Cardiac septum (tissue), 1 donor: Measurements from ENCODE around the gene CT47C1. TPM values are rescaled to one million over a fixed set of nuclear protein-coding genes. Genes with fewer than 3 reads are reported as not detected.
"Not testable (repeated sequence)": the region's sequence is repeated elsewhere in the genome, so short reads cannot be mapped to it uniquely, and the experiment has no call there.

Experiments
- DNase-seq: peaks from one replicate; pipeline ENCODE4 v3.0.0-alpha.2; 2020; ENCODE audit warnings: low spot score
- intact Hi-C: fragments of 100-400 bp; cut with DNase I; formaldehyde crosslinking; loops from one replicate; pipeline ENCODE4 v1.14.0; 2022
- long read RNA-seq: library from polyadenylated mRNA; unstranded; transcript quantifications from one replicate; pipeline ENCODE4 v2.0.0, GENCODE V29; 2021
- total RNA-seq: library from RNA; stranded (reverse); fragmentation: NEBNext Ultra II Directional; extraction: Animal tissue kit (Norgen Biotek cat#: 25700); gene quantifications from one replicate; pipeline ENCODE4 v1.2.1, GENCODE V29; 2021
- donor health status: DM: no; HTN: no; CAD: no.

Gene CT47C1
- total RNA-seq, result not detected
- long read RNA-seq, result 0 reads

DNA sequence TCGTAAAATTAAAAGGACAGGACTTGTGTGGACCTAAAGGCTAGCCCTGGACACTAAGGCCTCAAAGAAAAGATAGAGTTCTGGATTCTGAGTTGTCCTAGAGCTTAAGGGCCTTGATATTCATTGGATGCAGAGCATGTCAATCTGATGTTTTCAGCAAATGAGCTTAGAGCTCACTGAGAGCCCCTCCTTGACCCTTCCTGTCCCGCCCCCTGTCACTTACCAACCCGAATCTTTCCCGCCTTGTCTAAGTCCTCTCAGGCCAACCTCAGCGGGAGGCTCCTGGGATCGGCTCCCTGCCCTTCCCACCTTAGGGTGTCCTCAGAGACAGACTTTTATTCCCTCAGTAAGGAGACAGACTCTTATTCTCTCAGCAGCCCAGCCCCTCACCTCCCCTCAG lies at the start of gene CT47C1:
CT47C1 (plus strand) TSS at position 250 of the 400 bp plus-strand sequence. CDS start 233 bp downstream, outside the sequence.
- no peak for DNase-seq
- intact Hi-C loops, result no loop called here

DNA sequence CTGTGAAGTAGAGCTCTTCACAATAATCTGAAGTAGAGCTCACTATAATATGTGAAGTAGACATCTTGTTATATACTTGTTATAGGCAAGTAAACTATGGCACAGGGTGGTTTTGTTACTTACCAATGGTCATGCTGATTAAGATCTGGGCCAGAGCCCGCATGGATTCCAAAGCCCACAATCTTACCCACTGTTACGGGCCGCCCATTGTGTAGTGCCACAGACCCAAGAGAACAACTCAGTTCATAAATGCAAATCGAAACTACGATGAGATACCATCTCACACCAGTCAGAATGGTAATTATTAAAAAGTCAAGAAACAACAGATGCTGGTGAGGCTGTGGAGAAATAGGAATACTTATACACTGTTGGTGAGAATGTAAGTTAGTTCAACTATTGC lies 46.9 kb upstream of the CT47C1 start:
- intact Hi-C loops, result no loop called here
- no peak for DNase-seq

- DNase-seq, intact Hi-C loops: not testable (repeated sequence)
Measured at GRCh38 chrX:119026344-119026743, 46.4 kb upstream of the CT47C1 start.

DNA sequence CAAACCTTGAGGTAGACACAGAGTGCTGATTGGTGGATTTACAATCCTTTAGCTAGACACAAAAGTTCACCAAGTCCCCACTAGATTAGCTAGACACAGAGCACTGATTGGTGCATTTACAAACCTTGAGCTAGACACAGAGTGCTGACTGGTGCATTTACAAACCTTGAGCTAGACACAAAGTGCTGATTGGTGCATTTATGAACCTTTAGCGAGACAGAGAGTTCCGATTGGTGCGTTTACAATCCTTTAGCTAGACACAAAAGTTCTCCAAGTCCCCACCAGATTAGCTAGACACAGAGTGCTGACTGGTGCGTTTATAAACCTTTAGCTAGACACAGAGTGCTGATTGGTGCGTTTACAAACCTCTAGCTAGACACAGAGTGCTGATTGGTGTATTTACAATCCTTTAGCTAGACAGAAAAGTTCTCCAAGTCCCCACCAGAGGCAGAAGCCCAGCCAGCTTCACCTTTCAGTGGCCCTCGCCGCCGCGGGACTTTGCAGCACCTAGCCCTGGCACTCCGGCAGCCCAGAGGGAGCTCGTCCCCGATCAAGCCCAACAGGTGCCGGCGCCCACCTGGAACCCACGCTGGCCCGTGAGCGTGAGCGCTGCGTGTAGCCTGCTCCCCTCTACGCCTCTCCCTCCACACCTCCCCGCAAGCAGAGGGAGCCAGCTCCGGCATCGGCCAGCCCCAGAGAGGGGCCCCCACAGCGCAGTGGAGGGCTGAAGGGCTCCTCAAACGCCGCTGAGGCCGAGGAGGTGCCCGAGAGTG lies 44.6 kb upstream of the CT47C1 start:
- not testable (repeated sequence) for DNase-seq

DNA sequence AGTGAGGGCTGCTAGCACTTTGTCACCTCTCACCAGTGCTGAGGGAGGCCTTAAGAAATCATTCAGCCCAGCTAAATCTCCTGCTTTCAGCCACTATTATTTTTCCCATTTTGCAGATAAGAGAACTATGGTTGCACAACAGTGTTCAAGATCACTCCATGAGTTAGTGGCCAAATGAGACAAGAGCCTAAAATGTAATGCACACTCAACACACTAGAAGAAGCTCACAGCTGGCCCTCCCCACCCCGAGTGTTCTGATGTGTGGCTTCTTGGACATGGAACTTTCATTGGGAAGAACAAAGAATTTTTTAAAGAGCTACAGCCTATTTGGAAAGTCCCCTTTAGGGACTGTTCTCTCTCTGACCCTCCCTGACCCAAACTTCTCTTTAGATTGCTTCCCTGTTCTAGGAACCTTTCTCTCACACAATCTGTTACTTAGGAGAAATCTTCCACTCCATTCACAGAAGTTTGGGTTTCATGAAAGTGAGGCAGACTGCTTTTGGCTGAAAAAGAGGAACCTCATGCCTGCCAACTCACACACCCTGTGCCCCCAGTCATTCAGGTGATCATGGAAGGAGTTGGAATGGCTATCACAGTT lies 44.0 kb upstream of the CT47C1 start:
- intact Hi-C loops, result no loop called here
- no peak for DNase-seq

More for the DNA sequence above, 44.6 kb upstream of the CT47C1 start:
- intact Hi-C loops, result not testable (repeated sequence)

DNA sequence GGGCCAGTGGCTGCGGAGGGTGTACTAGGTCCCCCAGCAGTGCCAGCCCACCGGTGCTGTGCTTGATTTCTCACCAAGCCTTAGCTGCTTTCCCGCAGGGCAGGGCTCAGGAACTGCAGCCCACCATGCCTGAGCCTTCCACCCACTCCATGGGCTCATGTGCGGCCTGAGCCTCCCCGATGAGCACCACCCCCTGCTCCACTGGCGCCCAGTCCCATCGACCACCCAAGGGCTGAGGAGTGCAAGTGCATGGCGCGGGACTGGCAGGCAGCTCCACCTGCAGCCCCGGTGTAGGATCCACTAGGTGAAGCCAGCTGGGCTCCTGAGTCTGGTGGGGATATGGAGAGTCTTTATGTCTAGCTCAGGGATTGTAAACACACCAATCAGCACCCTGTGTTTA lies 43.1 kb upstream of the CT47C1 start:
- DNase-seq, intact Hi-C loops: not testable (repeated sequence)

GRCh38 chrX:119030990-119031389 lies 41.8 kb upstream of the CT47C1 start:
- DNase-seq, result no peak
- intact Hi-C loops, result no loop called here

- intact Hi-C loops, result no loop called here
- DNase-seq, result no peak
Measured at GRCh38 chrX:119036107-119037029, 36.4 kb upstream of the CT47C1 start.

DNA sequence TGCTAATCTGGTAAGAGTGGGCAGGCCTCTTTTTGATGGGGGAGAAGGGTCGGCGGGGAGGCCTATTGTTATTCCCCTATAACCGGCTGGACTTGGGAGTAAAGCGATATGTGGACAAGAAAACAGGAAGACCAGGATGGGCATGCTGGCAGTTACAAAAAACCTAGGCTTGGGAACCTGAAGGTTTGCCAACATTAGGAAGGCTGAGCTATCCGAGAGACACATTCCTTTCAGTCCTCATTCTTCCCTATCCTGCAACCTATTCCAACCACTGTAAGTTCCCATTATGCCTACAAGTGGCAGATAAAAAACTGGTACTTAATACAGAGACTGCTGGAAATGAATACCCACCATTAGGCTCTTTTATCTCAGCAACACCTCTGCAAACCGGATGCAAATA lies 32.4 kb upstream of the CT47C1 start:
- DNase-seq, result no peak
- intact Hi-C loops, result no loop called here

DNA sequence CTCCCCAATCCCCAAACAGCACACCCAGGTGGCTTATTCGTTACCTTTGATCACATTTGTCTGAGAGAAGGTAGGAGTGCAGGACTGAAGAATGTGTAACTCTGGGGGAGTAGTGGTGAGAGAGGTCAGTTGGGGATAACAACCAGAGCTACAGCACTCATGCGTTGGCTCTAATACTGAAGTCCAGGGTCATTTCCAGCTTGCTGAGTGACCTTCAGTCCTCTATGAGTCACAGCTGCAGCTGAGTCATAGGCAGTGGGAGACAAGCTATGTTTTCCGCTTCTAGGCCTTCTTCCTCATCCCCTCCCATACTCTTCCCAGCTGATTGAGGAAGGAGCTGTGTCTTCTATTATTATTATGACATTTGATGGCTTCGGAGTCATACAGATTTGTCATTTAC lies 31.6 kb upstream of the CT47C1 start:
- intact Hi-C loops, result no loop called here
- DNase-seq, result peak; percentile 78

DNA sequence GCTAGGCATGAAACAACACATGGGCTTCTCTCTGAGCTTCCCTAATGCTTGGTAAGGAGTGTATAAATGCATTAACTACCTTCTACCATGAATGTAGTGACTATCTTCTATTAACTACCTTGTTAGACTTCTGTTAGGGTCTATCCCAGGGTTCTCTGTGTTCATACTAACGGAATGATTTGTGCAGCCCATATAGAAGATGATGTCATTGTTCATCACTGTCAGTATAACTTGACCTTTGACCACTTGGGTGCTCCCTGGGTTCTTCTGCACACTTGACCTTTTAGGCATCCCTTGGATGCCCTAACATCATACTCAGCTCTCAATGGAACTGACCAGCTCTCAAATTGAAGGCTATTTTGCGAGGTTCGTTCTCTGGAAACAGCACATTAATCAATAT lies 30.8 kb upstream of the CT47C1 start:
- no peak for DNase-seq
- intact Hi-C loops, result no loop called here

DNA sequence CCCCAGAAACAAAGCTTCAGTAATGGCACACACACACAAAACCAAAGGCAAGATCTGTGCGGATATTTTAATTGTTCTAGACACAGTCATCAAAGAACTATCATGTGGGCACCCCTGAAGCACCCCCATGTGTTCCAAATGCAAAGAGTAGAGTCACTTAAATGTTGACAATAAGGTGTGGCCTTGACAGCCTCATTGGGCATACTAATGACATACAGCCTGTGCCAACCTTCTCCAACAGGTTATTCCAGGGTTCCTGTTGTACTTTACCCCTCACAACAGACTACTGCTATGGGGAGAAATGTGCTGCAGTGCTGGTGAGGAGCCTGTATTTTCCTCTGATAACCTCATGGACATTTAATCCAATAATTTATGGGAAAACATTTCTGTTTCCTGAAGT lies 29.8 kb upstream of the CT47C1 start:
- no peak for DNase-seq
- intact Hi-C loops, result no loop called here

- DNase-seq, result no peak
- intact Hi-C loops, result no loop called here
Measured at GRCh38 chrX:119045884-119046283, 26.9 kb upstream of the CT47C1 start.

DNA sequence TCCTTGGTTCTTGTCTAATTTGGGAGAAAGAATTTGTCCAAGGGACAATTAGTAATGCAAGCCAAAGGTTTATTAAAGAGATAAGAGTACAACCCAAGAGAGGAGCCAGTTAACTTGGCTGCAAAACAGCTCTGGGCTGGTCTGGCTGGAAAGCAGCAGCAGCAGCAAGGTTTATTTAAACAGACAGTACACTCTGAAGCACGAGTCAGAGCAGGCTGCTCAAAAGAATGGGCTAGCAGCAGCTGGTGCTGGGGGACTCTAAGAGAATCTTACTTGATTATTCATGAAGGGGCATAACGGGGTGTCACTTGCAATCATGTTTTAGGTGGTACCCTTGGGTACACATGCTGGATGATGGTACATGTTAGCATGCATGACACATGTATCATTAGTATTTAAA lies 17.1 kb upstream of the CT47C1 start:
- no peak for DNase-seq
- intact Hi-C loops, result no loop called here

DNA sequence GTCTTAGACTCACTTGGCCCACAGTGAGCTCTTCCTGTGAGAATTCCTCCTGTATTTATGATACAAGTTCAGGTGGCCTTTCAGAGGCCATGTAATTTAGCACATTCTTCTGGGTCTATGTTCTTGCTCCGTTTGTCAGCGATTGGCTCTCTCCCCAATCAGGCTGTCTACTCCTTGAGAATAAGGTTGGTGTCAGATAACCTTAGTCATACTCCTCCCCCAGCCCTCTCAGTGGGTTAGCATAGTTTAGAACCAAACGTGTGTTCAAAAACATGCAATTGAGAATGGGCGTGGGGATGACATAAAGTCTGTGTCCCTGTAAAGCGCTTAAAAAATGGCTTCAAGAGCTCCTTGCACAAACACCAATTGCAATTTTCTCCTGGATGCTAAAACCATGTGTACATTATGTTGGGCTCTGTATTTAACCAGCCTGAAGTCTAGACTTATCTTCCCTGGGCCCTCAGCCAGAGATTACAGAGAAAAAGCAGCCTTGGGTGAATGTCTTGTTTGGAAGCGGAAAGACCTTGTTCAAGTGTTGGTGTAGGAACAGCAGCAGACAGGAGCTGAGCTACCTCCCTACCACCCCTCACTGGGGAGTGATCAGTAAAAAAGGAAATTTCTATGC lies 9.9 kb upstream of the CT47C1 start:
- intact Hi-C loops, result no loop called here
- DNase-seq, result no peak

GRCh38 chrX:119063428-119063827 lies 9.4 kb upstream of the CT47C1 start:
- intact Hi-C loops, result no loop called here
- DNase-seq, result no peak

GRCh38 chrX:119067023-119067739 lies 5.6 kb upstream of the CT47C1 start:
- DNase-seq, result no peak

DNA sequence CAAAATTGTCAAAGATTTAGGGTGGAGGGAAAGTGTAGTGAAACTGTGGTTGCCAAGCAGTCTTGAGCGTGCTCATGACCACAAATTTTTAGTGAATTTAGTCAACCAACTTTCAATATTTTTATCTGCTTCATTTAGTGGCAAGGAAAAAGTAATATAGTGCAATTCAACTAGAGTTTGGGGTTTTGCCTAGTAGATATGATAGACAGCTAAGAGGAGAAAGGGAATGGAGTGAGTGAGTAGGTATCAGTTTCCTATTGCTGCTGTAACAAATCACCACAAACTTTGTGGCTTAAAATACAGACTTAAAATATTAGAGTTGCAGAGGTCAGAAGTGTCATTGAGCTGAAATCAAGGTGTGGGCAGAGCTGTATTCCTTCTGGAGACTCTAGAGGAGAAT lies 3.7 kb upstream of the CT47C1 start:
- intact Hi-C loops, result loop anchor here (5.0 kb wide), 2 partner anchors 62 to 222 kb away; no protein-coding TSS in a partner anchor

More at GRCh38 chrX:119067023-119067739, 5.6 kb upstream of the CT47C1 start:
- intact Hi-C loops, result loop anchor here (5.0 kb wide), 2 partner anchors 60 to 220 kb away; no protein-coding TSS in a partner anchor

GRCh38 chrX:119069762-119070161 lies 3.0 kb upstream of the CT47C1 start:
- intact Hi-C loops, result loop anchor here (5.0 kb wide), 2 partner anchors 62 to 222 kb away; no protein-coding TSS in a partner anchor

More for the DNA sequence above, 3.7 kb upstream of the CT47C1 start:
- DNase-seq, result no peak

More at GRCh38 chrX:119069762-119070161, 3.0 kb upstream of the CT47C1 start:
- no peak for DNase-seq
